Adrenal gland (tissue), 5 donors: ENCODE data around the gene SIKE1.

Experiments
- CTCF ChIP-seq, 6 experiments: fragments of 450-650 bp in 4 of 6; fragments of 200-600 bp in 2 of 6; sonication (generic) in 1 of 6; IDR thresholded peaks; 1 replicate in 5 of 6; 2 replicates in 1 of 6; pipeline versions ENCODE4 v1.5.1 to v1.8.0; 2016 to 2021; ENCODE audit warnings: antibody characterized with exemption in 6 of 6, mild to moderate bottlenecking in 2 of 6, moderate library complexity in 1 of 6
- POLR2A ChIP-seq, 2 donors: fragments of 450-650 bp; IDR thresholded peaks; one replicate each; pipeline ENCODE4 v1.6.1; 2017; ENCODE audit warnings: antibody characterized with exemption in 2 of 2, mild to moderate bottlenecking in 2 of 2, moderate library complexity in 1 of 2
- donor health status: DM: no; HTN: no; CAD: no.

- no peak for TF ChIP-seq CTCF (IDR thresholded peaks at IDR 0.05)
- no peak for TF ChIP-seq POLR2A (IDR thresholded peaks at IDR 0.05)
Measured at GRCh38 chr1:114735479-114735878, 45.0 kb downstream of the SIKE1 start.
